ENCODE results near the gene DACT2.

DNA sequence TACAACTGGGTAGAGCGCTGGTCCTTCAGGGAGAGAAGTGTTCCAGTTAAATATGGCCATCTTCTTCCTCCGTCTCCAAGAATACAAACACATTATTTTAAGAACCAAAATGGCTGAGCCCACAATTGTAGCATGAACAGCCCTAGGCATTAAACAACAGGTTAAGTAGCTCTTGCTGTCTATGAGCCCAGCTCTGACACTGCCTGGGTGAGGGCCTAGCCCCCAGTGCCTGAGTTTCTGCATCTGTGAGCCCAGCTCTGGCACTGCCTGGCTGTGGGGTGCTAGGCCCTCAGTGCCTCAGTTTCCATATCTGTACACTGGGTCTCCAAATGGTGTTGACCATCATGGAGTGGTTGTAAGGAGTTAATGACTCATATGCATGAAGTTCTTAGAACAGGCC is 24.8 kb upstream of the DACT2 start:
- TF ChIP-seq, protein P1, sequence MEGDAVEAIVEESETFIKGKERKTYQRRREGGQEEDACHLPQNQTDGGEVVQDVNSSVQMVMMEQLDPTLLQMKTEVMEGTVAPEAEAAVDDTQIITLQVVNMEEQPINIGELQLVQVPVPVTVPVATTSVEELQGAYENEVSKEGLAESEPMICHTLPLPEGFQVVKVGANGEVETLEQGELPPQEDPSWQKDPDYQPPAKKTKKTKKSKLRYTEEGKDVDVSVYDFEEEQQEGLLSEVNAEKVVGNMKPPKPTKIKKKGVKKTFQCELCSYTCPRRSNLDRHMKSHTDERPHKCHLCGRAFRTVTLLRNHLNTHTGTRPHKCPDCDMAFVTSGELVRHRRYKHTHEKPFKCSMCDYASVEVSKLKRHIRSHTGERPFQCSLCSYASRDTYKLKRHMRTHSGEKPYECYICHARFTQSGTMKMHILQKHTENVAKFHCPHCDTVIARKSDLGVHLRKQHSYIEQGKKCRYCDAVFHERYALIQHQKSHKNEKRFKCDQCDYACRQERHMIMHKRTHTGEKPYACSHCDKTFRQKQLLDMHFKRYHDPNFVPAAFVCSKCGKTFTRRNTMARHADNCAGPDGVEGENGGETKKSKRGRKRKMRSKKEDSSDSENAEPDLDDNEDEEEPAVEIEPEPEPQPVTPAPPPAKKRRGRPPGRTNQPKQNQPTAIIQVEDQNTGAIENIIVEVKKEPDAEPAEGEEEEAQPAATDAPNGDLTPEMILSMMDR (IDR thresholded peaks at IDR 0.05) = no peak
- TF ChIP-seq POLR2AphosphoS5 (IDR thresholded peaks at IDR 0.05; ENCODE audit: low read depth, low read length) = no peak

Measured in Panc1 (cell line).